ENCODE measurements around the gene ANP32E.

DNA sequence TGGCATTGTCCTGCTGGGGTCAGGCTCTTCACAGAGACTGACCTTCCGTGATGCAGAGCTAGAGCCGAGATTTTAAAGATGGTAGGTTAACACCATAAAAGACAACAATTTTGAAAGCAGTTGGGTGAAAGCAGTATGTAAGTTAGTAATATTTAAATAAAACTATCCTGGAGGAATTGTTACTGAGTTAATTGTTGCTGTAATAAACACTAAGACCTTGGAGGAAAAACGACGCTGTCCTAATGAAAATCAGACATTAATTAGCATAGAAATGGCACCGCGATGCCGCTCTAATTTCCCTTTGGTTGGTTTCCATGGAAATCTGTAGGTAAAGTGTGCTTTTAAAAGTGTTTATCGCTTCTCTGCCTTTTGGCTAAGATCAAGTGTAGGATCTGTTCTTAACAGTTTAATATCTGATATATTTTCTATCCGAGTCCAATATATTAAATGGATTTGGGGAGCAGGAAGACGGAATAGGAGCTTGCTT lies 745 bp upstream of the ANP32E start:
- TF ChIP-seq, protein P1, sequence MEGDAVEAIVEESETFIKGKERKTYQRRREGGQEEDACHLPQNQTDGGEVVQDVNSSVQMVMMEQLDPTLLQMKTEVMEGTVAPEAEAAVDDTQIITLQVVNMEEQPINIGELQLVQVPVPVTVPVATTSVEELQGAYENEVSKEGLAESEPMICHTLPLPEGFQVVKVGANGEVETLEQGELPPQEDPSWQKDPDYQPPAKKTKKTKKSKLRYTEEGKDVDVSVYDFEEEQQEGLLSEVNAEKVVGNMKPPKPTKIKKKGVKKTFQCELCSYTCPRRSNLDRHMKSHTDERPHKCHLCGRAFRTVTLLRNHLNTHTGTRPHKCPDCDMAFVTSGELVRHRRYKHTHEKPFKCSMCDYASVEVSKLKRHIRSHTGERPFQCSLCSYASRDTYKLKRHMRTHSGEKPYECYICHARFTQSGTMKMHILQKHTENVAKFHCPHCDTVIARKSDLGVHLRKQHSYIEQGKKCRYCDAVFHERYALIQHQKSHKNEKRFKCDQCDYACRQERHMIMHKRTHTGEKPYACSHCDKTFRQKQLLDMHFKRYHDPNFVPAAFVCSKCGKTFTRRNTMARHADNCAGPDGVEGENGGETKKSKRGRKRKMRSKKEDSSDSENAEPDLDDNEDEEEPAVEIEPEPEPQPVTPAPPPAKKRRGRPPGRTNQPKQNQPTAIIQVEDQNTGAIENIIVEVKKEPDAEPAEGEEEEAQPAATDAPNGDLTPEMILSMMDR (IDR thresholded peaks at IDR 0.05; ENCODE audit: insufficient read depth, low read length, poor library complexity, severe bottlenecking), result no peak
- TF ChIP-seq EZH2phosphoT487 (conservative IDR thresholded peaks at IDR 0.05; ENCODE audit: low read length), result no peak
